HG03135 (cell line): ENCODE data around the gene HEBP1.

Source experiments
- ATAC-seq: cut with Tn5 transposase; IDR thresholded peaks from one replicate; pipeline ENCODE4 v1.9.1; 2021; ENCODE audit warnings: mild to moderate bottlenecking, moderate library complexity; ENCODE audit not compliant: unreplicated experiment

HEBP1 gene

GRCh38 chr12:13024531-13024916 lies 24.5 kb upstream of the HEBP1 start:
- ATAC-seq: no peak

GRCh38 chr12:13023811-13024530 lies 23.9 kb upstream of the HEBP1 start:
- ATAC-seq: no peak

- no peak for ATAC-seq
Observed at GRCh38 chr12:13022851-13023271, 22.8 kb upstream of the HEBP1 start.

- ATAC-seq: no peak
Observed at GRCh38 chr12:13011098-13011497, 11.0 kb upstream of the HEBP1 start.

GRCh38 chr12:13008741-13009380 lies 8.8 kb upstream of the HEBP1 start:
- ATAC-seq: no peak

- ATAC-seq: no peak
Observed at GRCh38 chr12:13007496-13008233, 7.6 kb upstream of the HEBP1 start.

- no peak for ATAC-seq
Observed at GRCh38 chr12:13005649-13006048, 5.6 kb upstream of the HEBP1 start.

- ATAC-seq: no peak
Observed at GRCh38 chr12:13004986-13005385, 4.9 kb upstream of the HEBP1 start.

GRCh38 chr12:13004361-13004760 lies 4.3 kb upstream of the HEBP1 start:
- ATAC-seq: no peak

GRCh38 chr12:13002301-13003097 lies 2.4 kb upstream of the HEBP1 start:
- ATAC-seq: no peak

GRCh38 chr12:13001775-13002040 lies 1.6 kb upstream of the HEBP1 start:
- ATAC-seq: no peak

GRCh38 chr12:13000925-13001774 lies 1.1 kb upstream of the HEBP1 start:
- peak; percentile 26 for ATAC-seq

GRCh38 chr12:13000616-13000924 lies 505 bp upstream of the HEBP1 start:
- peak; percentile 27 for ATAC-seq

- no peak for ATAC-seq
Observed at GRCh38 chr12:12999271-12999958, 650 bp downstream of the HEBP1 start.

GRCh38 chr12:12998248-12998647 lies 1.8 kb downstream of the HEBP1 start:
- no peak for ATAC-seq

GRCh38 chr12:12997734-12998133 lies 2.3 kb downstream of the HEBP1 start:
- no peak for ATAC-seq

- no peak for ATAC-seq
Observed at GRCh38 chr12:12997156-12997555, 2.9 kb downstream of the HEBP1 start.

- ATAC-seq: no peak
Observed at GRCh38 chr12:12996209-12996608, 3.9 kb downstream of the HEBP1 start.

GRCh38 chr12:12995088-12995487 lies 5.0 kb downstream of the HEBP1 start:
- no peak for ATAC-seq

- no peak for ATAC-seq
Observed at GRCh38 chr12:12993367-12993766, 6.7 kb downstream of the HEBP1 start.
